ENCODE measurements around the gene M1AP. TPM values are rescaled to one million over a fixed set of nuclear protein-coding genes. Genes with fewer than 3 reads are reported as not detected.

The M1AP gene
- total RNA-seq, 1 donor from 2014 or later, result 0.77 TPM

DNA sequence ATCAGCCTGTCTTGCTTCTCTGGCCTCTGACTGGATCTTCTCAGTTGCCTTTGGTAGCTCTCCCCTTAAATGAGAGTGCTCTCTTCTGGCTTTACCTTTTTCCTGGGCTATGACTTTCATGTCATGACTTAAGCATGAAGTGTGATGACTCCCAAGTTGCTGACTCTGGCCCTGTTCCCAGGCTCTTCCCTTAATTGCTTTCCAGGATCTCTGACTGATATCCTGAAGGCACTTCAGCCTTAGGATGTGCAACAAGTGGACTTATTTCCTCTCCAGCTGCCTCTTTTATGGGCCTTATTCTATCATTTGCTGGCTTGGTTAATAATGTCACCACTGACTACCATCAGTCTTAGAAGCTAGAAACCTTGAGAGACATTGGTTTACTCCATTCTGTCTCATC, 23.3 kb upstream of the M1AP start:
- Mint-ChIP-seq H3K27me3 (ENCODE audit: low read depth) (no peaks in the 10 kb centered on the region), H3K36me3 (ENCODE audit: low read depth) (peaks cover 7% of the 10 kb centered on the region), H3K27ac (ENCODE audit: unreplicated experiment) (no peak overlapping the region), H3K9me3 (no peaks in the 10 kb centered on the region), H3K4me1 (peaks cover 7% of the 10 kb centered on the region), H3K4me3 (no peak overlapping the region)
- TF ChIP-seq, protein P1, sequence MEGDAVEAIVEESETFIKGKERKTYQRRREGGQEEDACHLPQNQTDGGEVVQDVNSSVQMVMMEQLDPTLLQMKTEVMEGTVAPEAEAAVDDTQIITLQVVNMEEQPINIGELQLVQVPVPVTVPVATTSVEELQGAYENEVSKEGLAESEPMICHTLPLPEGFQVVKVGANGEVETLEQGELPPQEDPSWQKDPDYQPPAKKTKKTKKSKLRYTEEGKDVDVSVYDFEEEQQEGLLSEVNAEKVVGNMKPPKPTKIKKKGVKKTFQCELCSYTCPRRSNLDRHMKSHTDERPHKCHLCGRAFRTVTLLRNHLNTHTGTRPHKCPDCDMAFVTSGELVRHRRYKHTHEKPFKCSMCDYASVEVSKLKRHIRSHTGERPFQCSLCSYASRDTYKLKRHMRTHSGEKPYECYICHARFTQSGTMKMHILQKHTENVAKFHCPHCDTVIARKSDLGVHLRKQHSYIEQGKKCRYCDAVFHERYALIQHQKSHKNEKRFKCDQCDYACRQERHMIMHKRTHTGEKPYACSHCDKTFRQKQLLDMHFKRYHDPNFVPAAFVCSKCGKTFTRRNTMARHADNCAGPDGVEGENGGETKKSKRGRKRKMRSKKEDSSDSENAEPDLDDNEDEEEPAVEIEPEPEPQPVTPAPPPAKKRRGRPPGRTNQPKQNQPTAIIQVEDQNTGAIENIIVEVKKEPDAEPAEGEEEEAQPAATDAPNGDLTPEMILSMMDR (conservative IDR thresholded peaks at IDR 0.05), result no peak
- no peak for DNase-seq (ENCODE audit: low read depth, low spot score)

DNA sequence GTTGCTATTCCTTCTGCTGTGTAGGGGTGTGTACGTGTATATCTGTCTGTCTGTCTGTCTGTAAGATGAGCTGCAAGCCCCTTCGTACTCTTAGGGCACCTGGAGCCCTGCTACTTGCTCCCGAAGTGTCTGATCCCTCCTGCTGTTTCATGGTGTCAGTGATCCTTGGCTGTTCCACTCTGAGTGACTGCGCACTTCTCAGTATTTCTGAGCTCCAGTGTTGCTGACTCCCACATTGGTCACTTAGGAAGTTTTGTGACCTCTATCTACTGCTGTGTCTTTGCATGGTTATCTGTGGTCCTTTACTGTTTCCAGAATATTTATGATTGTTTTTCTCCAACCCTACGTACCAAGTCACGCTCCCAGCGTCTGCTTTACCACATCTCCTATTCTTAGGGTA, 22.1 kb upstream of the M1AP start:
- TF ChIP-seq, protein P1 (conservative IDR thresholded peaks at IDR 0.05), result no peak
- no peak for DNase-seq (ENCODE audit: low read depth, low spot score)
- no peak overlapping the region for H3K4me3 Mint-ChIP-seq
- no peaks in the 10 kb centered on the region for H3K36me3 Mint-ChIP-seq (ENCODE audit: low read depth)
- H3K27me3 Mint-ChIP-seq (ENCODE audit: low read depth), result no peaks in the 10 kb centered on the region
- H3K27ac Mint-ChIP-seq (ENCODE audit: unreplicated experiment), result no peak overlapping the region
- H3K9me3 Mint-ChIP-seq, result no peaks in the 10 kb centered on the region
- H3K4me1 Mint-ChIP-seq, result peaks cover 7% of the 10 kb centered on the region

DNA sequence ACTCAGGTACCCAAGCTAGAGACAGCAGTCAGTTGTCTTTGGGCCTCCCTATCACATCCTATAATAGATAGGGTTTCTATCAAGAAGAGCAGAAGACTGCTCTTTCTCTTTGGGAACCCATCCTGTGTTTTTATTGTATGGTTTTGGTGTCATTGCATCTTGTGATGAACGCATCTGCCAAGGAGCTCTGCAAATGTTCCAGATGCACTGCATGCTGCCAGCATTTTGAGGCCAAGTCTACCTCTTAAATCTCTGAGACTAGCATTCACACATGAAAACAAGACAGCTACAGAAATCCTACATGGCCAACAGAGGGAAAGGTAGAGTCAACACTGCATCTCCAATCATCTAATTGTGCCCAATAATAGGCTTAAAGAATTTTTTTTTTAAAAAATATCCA, 20.0 kb upstream of the M1AP start:
- TF ChIP-seq, protein P1 (conservative IDR thresholded peaks at IDR 0.05), result no peak
- Mint-ChIP-seq H3K9me3 (no peaks in the 10 kb centered on the region), H3K4me3 (no peak overlapping the region), H3K36me3 (ENCODE audit: low read depth) (no peaks in the 10 kb centered on the region), H3K4me1 (no peaks in the 10 kb centered on the region), H3K27me3 (ENCODE audit: low read depth) (no peaks in the 10 kb centered on the region), H3K27ac (ENCODE audit: unreplicated experiment) (no peak overlapping the region)
- DNase-seq (ENCODE audit: low read depth, low spot score), result no peak

DNA sequence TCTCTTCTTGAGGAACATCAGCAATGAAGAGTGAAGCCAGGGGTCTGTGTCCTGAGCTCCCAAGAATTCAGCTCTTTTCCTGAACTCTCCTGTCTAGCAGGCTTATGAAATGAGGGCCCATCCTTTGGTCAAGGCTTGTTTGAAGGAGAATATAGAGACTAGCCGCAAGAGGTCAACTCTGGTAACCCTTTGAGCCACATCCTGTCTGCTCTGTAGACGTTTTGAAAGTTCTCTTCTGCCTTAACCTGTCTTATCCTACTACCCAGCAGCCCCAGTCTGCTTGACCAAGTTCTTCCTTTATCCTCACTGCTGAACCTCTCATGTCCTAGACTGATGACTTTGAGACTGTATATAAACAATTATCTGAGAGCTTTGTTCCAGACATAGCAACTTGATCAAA, 11.3 kb upstream of the M1AP start:
- H3K27ac Mint-ChIP-seq (ENCODE audit: unreplicated experiment), result no peak overlapping the region
- H3K4me3 Mint-ChIP-seq, result no peak overlapping the region
- no peaks in the 10 kb centered on the region for H3K36me3 Mint-ChIP-seq (ENCODE audit: low read depth)
- TF ChIP-seq, protein P1 (conservative IDR thresholded peaks at IDR 0.05), result no peak
- peaks cover 8% of the 10 kb centered on the region for H3K27me3 Mint-ChIP-seq (ENCODE audit: low read depth)
- DNase-seq (ENCODE audit: low read depth, low spot score), result no peak
- H3K9me3 Mint-ChIP-seq, result no peaks in the 10 kb centered on the region
- peaks cover 6% of the 10 kb centered on the region for H3K4me1 Mint-ChIP-seq

DNA sequence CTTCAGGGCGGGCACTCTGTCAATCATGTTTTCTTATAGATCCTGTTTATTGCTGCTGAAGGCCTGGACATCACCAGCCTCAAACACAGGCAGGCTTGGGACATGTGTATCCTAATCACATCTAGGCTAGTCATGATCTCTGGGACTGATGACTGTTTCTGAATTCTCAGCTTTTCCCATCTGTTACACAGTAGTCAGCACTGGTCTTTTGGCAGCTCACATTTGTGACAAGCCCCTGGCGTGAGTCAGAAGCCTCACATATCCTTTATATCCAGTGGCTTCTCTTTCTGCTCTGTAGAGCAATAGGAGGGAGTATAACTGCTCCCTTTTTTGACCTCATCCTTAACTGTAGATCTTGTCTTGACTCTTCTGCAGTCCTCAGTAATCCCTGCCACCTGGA, 10.4 kb upstream of the M1AP start:
- H3K4me3 Mint-ChIP-seq, result no peak overlapping the region
- TF ChIP-seq, protein P1 (conservative IDR thresholded peaks at IDR 0.05), result no peak
- H3K27me3 Mint-ChIP-seq (ENCODE audit: low read depth), result peaks cover 11% of the 10 kb centered on the region
- H3K27ac Mint-ChIP-seq (ENCODE audit: unreplicated experiment), result no peak overlapping the region
- H3K36me3 Mint-ChIP-seq (ENCODE audit: low read depth), result no peaks in the 10 kb centered on the region
- DNase-seq (ENCODE audit: low read depth, low spot score), result no peak
- H3K9me3 Mint-ChIP-seq, result no peaks in the 10 kb centered on the region
- peaks cover 11% of the 10 kb centered on the region for H3K4me1 Mint-ChIP-seq

DNA sequence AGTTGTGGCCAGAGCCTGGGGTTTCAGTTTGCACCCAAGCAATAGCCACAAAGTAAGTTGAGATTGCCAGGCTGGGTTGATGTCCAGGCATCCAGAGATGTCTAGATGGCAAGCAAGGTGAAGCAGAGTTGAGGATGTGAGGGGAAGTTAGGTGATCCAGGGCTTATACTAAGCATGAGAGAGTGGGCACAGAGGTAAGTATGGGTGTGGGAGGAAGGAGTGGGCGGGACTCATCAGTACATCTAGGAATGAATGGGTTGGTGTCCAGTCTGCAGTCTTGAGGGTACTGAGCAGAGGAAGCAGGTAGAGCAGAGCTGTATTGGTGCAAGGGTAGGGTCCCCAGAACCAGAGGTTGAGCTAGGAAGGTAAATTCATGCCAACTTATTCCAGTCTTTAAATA, 7.4 kb upstream of the M1AP start:
- Mint-ChIP-seq H3K9me3 (no peaks in the 10 kb centered on the region), H3K27ac (ENCODE audit: unreplicated experiment) (no peak overlapping the region), H3K4me1 (peaks cover 12% of the 10 kb centered on the region), H3K4me3 (peak overlapping the region; percentile 85), H3K27me3 (ENCODE audit: low read depth) (peaks cover 16% of the 10 kb centered on the region), H3K36me3 (ENCODE audit: low read depth) (no peaks in the 10 kb centered on the region)
- TF ChIP-seq, protein P1 (conservative IDR thresholded peaks at IDR 0.05), result no peak
- DNase-seq (ENCODE audit: low read depth, low spot score), result no peak

Data from neural crest cell (in vitro differentiated cells).